ENCODE results near the gene ISLR. TPM values are rescaled to one million over a fixed set of nuclear protein-coding genes. Genes with fewer than 3 reads are reported as not detected.
A peak's percentile ranks its signal among the peaks of the same experiment; 100 is the strongest.

The ISLR gene
- total and polyA plus RNA-seq, 2 experiments from 2014 or later, result 27.8 to 36.4 TPM

GRCh38 chr15:74220475-74221248, 47.2 kb downstream of the ISLR start:
- Histone ChIP-seq H3K4me2 (no peak overlapping the region), H3K27me3 (no peaks in the 10 kb centered on the region), H3K36me3 (replicated peaks; ENCODE audit: insufficient read depth, low read depth) (no peaks in the 10 kb centered on the region), H3K79me2 (no peaks in the 10 kb centered on the region), H3K9me3 (ENCODE audit: low read depth) (no peaks in the 10 kb centered on the region), H3K4me1 (ENCODE audit: insufficient read depth) (peaks cover 30% of the 10 kb centered on the region), H3K4me3 (no peak overlapping the region), H3K27ac (peak overlapping the region; percentile 9), H4K20me1 (ENCODE audit: insufficient read depth, poor library complexity, severe bottlenecking) (no peaks in the 10 kb centered on the region), H3K9me2 (replicated peaks; ENCODE audit: insufficient read depth) (no peaks in the 10 kb centered on the region), H2AFZ (no peak overlapping the region)
- WGBS (ENCODE audit: low lambda C conversion rate, missing lambda C conversion rate), result 41% methylated on average over 11 of the region's 11 CpGs
- no peak for TF ChIP-seq EZH2phosphoT487 (IDR thresholded peaks at IDR 0.05; ENCODE audit: low read depth, severe bottlenecking, unreplicated experiment)
- no peak for TF ChIP-seq EZH2 (IDR thresholded peaks at IDR 0.05; ENCODE audit: borderline replicate concordance)
- TF ChIP-seq CTCF (IDR thresholded peaks at IDR 0.05; ENCODE audit: poor library complexity), result no peak
- no peak for DNase-seq (ENCODE audit: low spot score)

DNA sequence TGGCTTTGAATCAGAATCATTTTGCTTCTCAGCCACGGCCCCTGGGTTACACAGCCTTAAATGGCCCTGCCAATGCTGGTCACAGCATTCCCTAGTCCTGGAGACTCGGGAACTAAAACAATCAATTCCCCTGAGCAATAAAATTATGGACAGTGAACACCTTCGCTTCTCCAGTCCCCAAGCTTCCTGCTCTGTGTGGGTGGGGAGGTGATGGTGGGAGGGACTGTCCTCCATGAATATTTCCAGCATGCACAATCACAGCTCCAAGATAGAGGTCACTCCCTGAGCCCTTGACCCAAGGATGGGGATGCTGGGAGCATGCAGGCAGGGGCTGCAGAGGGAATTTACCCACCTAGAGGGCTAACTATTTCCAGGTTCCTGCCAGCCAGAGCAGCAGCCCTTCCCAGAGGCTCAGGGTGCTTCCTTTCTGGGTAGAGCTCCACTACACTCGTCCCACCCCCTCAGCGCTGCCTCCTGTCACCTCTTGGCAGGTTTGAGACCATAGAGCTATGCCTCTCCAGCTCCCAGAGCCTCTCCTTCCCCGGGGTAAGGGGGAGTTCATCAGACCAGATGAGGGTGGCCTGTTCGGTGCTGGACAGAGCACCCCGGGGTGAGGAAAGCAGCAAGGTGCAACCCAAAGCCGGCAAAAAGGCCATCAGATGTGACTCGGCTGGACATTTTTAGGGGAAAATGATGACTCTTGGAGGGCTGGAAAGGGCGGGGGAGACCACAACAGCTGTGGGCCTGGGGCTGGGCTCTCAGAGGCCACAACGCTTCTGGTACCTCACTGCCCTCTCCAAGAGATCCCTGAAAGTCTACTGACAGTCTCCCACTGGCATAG, 48.1 kb downstream of the ISLR start:
- H3K4me3 ChIP-seq, result no peak overlapping the region
- no peak for TF ChIP-seq CTCF (IDR thresholded peaks at IDR 0.05; ENCODE audit: poor library complexity)
- TF ChIP-seq EZH2phosphoT487 (IDR thresholded peaks at IDR 0.05; ENCODE audit: low read depth, severe bottlenecking, unreplicated experiment), result no peak
- no peak for TF ChIP-seq EZH2 (IDR thresholded peaks at IDR 0.05; ENCODE audit: borderline replicate concordance)
- no peaks in the 10 kb centered on the region for H3K9me2 ChIP-seq (replicated peaks; ENCODE audit: insufficient read depth)
- no peak overlapping the region for H3K4me2 ChIP-seq
- H2AFZ ChIP-seq, result no peak overlapping the region
- H3K27ac ChIP-seq, result peak overlapping the region; percentile 60
- peaks cover 30% of the 10 kb centered on the region for H3K4me1 ChIP-seq (ENCODE audit: insufficient read depth)
- H3K27me3 ChIP-seq, result no peaks in the 10 kb centered on the region
- H3K9me3 ChIP-seq (ENCODE audit: low read depth), result no peaks in the 10 kb centered on the region
- WGBS (ENCODE audit: low lambda C conversion rate, missing lambda C conversion rate), result 56% methylated on average over 12 of the region's 12 CpGs
- no peak for DNase-seq (ENCODE audit: low spot score)
- H3K36me3 ChIP-seq (replicated peaks; ENCODE audit: insufficient read depth, low read depth), result no peaks in the 10 kb centered on the region
- no peaks in the 10 kb centered on the region for H4K20me1 ChIP-seq (ENCODE audit: insufficient read depth, poor library complexity, severe bottlenecking)
- H3K79me2 ChIP-seq, result no peaks in the 10 kb centered on the region

- Histone ChIP-seq H4K20me1 (ENCODE audit: insufficient read depth, poor library complexity, severe bottlenecking) (no peaks in the 10 kb centered on the region), H3K36me3 (replicated peaks; ENCODE audit: insufficient read depth, low read depth) (no peaks in the 10 kb centered on the region), H3K27me3 (no peaks in the 10 kb centered on the region), H3K9me2 (replicated peaks; ENCODE audit: insufficient read depth) (no peaks in the 10 kb centered on the region), H3K9me3 (ENCODE audit: low read depth) (no peaks in the 10 kb centered on the region), H3K27ac (peak overlapping the region; percentile 60), H3K4me3 (no peak overlapping the region), H3K4me1 (ENCODE audit: insufficient read depth) (peaks cover 30% of the 10 kb centered on the region), H3K79me2 (no peaks in the 10 kb centered on the region), H2AFZ (no peak overlapping the region), H3K4me2 (peak overlapping the region; percentile 17)
- DNase-seq (ENCODE audit: low spot score), result no peak
- 38% methylated on average over 20 of the region's 25 CpGs for WGBS (ENCODE audit: low lambda C conversion rate, missing lambda C conversion rate)
- TF ChIP-seq EZH2phosphoT487 (IDR thresholded peaks at IDR 0.05; ENCODE audit: low read depth, severe bottlenecking, unreplicated experiment) (no peak), CTCF (IDR thresholded peaks at IDR 0.05; ENCODE audit: poor library complexity) (no peak), EZH2 (IDR thresholded peaks at IDR 0.05; ENCODE audit: borderline replicate concordance) (no peak)
These were observed 49.0 kb downstream of the ISLR start for GRCh38 chr15:74222240-74223119.
